Hematopoietic multipotent progenitor cell treated with erythropoietin and hydrocortisone succinate and interleukin-3 and kit ligand, for 6 days (in vitro differentiated cells): Measurements from ENCODE around the gene KRT5.
"Not testable (repeated sequence)": the region's sequence is repeated elsewhere in the genome, so short reads cannot be mapped to it uniquely, and the experiment has no call there.

Experiments used
- DNase-seq: peaks from one replicate; pipeline ENCODE4 v3.0.0-alpha.2; 2015

Gene KRT5

GRCh38 chr12:52492405-52492804 is 27.8 kb downstream of the KRT5 start:
- DNase-seq, result not testable (repeated sequence)

DNA sequence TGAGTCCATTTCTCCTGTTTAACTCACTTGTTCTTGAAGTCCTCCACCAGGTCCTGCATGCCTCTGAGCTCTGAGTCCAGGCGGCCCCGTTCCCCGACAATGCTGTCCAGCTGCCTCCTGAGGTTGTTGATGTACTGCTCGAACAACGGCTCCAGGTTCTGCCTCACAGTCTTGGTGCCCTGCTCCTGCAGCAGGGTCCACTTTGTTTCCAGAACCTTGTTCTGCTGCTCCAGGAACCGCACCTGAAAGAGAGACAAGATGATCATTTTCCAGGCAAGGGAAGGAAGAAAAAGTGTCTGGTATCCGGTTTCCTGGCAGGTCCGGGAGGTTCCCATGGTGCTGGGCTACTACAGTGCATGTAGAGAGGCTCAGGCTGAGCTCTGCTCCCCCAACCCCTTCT is 28.7 kb downstream of the KRT5 start:
- not testable (repeated sequence) for DNase-seq

- no peak for DNase-seq
These were observed 31.5 kb downstream of the KRT5 start for GRCh38 chr12:52488736-52489135.

DNA sequence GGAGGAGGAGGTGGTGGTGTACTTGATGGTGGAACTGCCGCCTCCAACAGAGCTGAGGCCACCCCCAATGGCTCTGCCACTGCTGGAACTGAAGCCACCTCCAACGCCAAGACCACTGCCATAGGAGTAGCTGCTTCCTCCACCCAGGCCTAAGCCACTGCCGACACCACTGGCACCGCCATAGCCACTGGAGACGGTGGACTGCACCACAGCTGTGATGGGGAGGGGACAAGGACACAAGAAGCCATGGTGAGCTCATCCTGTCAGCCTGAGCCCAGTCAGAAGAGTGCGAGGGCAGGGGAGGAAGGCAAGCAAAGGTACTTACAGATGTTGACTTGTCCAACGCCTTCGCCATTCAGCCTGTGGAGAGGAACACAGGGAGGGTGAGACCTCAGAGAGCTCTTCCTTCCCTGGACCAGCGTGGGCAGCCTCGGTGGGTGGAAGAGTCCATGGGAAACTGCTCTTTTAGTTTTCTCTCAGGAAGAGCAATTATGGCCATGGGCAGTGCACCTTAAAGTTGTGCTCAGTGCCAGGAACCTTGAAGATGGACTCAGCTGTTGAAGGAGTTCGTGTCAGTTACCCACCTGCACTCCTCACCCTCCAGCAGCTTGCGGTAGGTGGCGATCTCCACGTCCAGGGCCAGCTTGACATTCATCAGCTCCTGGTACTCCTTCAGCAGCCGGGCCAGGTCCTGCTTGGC is 32.3 kb downstream of the KRT5 start:
- DNase-seq, result not testable (repeated sequence)

- DNase-seq, result no peak
These were observed 33.0 kb downstream of the KRT5 start for GRCh38 chr12:52487211-52487610.

GRCh38 chr12:52486166-52487105 is 33.8 kb downstream of the KRT5 start:
- no peak for DNase-seq

DNA sequence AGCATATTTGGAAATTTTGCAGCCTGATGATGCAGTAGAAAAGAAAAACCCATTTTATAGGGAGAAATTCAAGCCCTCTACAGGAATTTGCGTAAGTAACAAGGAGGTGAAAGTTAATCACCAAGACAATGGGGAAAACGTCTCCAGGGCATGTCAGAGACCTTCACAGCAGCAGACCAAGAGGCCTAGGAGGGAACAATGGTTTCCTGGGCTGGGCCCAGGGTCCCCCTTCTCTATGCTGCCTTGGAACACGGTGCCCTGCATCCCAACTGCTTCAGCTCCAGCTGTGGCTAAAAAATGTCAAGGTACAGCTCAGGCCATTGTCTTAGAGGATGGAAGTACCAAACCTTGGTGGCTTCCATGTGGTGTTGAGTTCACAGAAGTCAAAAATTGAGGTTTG is 40.1 kb downstream of the KRT5 start:
- no peak for DNase-seq

GRCh38 chr12:52477651-52478050 is 42.5 kb downstream of the KRT5 start:
- DNase-seq, result no peak

DNA sequence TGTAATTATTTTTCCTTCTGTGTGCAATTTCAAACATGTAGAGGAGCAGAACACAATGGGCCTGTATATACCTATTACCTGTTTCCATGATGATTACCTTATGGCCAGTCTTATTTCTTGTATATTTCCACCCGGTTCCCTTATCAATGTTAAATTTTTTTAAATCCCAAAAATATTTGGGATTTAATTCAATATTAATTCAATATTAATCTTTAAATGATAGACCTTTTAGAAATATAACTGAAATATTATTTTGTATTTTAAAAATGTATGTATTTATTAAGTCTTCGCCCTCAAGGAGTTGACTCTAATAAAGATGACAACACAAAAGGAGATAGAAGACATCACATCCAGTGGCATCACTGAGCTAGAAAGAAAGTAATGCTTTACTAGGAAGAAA is 46.0 kb downstream of the KRT5 start:
- no peak for DNase-seq

- DNase-seq, result no peak
These were observed 46.4 kb downstream of the KRT5 start, which contains the start of gene KRT6C for GRCh38 chr12:52473768-52474167. TSS of gene KRT6C (minus strand) at chr12:52473805. CDS start at chr12:52473737, 68 bp downstream.

- DNase-seq, result no peak
These were observed 50.3 kb downstream of the KRT5 start for GRCh38 chr12:52469853-52470252.

DNA sequence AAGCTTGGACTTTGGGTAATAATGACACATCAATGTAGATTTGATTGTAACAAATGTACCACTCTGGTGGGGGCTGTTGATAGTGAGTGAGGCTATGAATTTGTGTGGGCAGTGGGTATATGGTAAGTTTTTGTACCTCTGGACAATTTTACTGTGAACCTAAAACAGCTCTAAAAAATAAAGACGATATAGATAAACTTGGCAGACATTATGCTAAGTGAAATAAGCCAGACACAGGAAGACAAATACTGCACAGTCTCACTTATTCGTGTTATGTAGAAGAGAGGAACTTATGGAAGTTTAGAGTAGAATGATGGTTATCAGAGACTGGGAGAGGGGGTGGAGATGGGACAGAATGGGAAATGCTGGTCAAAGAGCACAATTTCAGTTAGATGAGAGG is 55.3 kb downstream of the KRT5 start:
- DNase-seq, result no peak
